H1 (cell line): ENCODE data around the gene UBE4A. TPM values are rescaled to one million over a fixed set of nuclear protein-coding genes. Genes with fewer than 3 reads are reported as not detected.

Source experiments
- CTCF ChIA-PET: fragments of 300-600 bp; sonication (Branson Sonifier 250); formaldehyde crosslinking; loops from one replicate; lab custom pipeline; 2021; ENCODE audit not compliant: partially characterized antibody; lab: Charles Lee
- POLR2A ChIA-PET: fragments of 300-600 bp; sonication (Branson Sonifier 250); formaldehyde crosslinking; loops from one replicate; lab custom pipeline; 2021; ENCODE audit warnings: inconsistent platforms; ENCODE audit not compliant: partially characterized antibody; lab: Charles Lee
- DNase-seq, 2 experiments: peaks; one replicate each; pipeline versions ENCODE4 v3.0.0 to v3.0.0-alpha.2; 2010 to 2022; ENCODE audit warnings: low spot score in 2 of 2, low read depth in 1 of 2, mixed read lengths in 1 of 2
- FAIRE-seq: peaks from 2 replicates; lab custom pipeline; 2011; peaks lifted over from hg19 to GRCh38; lab: Jason Lieb, UNC
- H2AFZ ChIP-seq: 2 replicates; pipeline ENCODE4 v1.8.1; 2012; ENCODE audit warnings: low read length, inconsistent platforms
- H2AK5ac ChIP-seq: 2 replicates; pipeline ENCODE4 v1.6.1; 2013; ENCODE audit warnings: low read depth, low read length
- H2BK120ac ChIP-seq: replicated peaks from 2 replicates; pipeline ENCODE3; 2013; ENCODE audit warnings: low read depth, low read length, inconsistent platforms
- H2BK12ac ChIP-seq: 2 replicates; pipeline ENCODE4 v1.6.1; 2013; ENCODE audit warnings: low read depth, low read length
- H2BK15ac ChIP-seq: 2 replicates; pipeline ENCODE4 v1.6.1; 2013; ENCODE audit warnings: low read length
- H2BK20ac ChIP-seq: 2 replicates; pipeline ENCODE4 v1.6.1; 2013; ENCODE audit warnings: low read length
- H2BK5ac ChIP-seq: 2 replicates; pipeline ENCODE4 v1.6.1; 2013; ENCODE audit warnings: low read depth, low read length
- H3K14ac ChIP-seq: 2 replicates; pipeline ENCODE4 v1.6.1; 2013; ENCODE audit warnings: inconsistent platforms; ENCODE audit not compliant: insufficient read length
- H3K18ac ChIP-seq: 2 replicates; pipeline ENCODE4 v1.6.1; 2013; ENCODE audit warnings: low read length; ENCODE audit errors: extremely low read depth
- H3K23ac ChIP-seq: 2 replicates; pipeline ENCODE4 v1.6.1; 2013; ENCODE audit warnings: inconsistent platforms; ENCODE audit not compliant: insufficient read length
- H3K23me2 ChIP-seq: 2 replicates; pipeline ENCODE4 v1.6.1; 2013; ENCODE audit warnings: low read depth, low read length
- H3K27ac ChIP-seq: 2 replicates; pipeline ENCODE4 v1.6.1; 2011; ENCODE audit warnings: low read depth, low read length, inconsistent platforms
- H3K27me3 ChIP-seq, 4 experiments: replicated peaks in 1 of 4; 1 replicate in 1 of 4; 2 replicates in 3 of 4; pipeline versions ENCODE4 v1.6.1 to v1.8.1; 2011 to 2013; ENCODE audit warnings: low read length in 3 of 4, mild to moderate bottlenecking in 3 of 4, inconsistent platforms in 2 of 4, mixed read lengths in 2 of 4, moderate library complexity in 1 of 4; ENCODE audit not compliant: control insufficient read depth in 3 of 4, insufficient read depth in 3 of 4; ENCODE audit errors: extremely low read depth in 1 of 4
- H3K36me3 ChIP-seq, 4 experiments: 2 replicates each; pipeline versions ENCODE4 v1.6.1 to v1.8.1; 2011 to 2013; ENCODE audit warnings: mild to moderate bottlenecking in 4 of 4, low read length in 3 of 4, moderate library complexity in 2 of 4, control low read depth in 1 of 4, inconsistent platforms in 1 of 4; ENCODE audit not compliant: insufficient read depth in 4 of 4, control insufficient read depth in 2 of 4
- H3K4ac ChIP-seq: replicated peaks from 2 replicates; pipeline ENCODE3; 2013; ENCODE audit warnings: low read length, low read depth, mixed read lengths, inconsistent platforms; ENCODE audit not compliant: insufficient read length
- H3K4me1 ChIP-seq, 4 experiments: replicated peaks in 1 of 4; 1 replicate in 1 of 4; 2 replicates in 3 of 4; pipeline versions ENCODE4 v1.6.1 to v1.8.1; 2011 to 2013; ENCODE audit warnings: low read length in 3 of 4, inconsistent platforms in 2 of 4, mixed read lengths in 1 of 4; ENCODE audit not compliant: insufficient read depth in 4 of 4, control insufficient read depth in 3 of 4
- H3K4me2 ChIP-seq, 2 experiments: 2 replicates each; pipeline versions ENCODE4 v1.6.1 to v1.8.1; 2011 to 2013; ENCODE audit warnings: low read depth in 2 of 2, low read length in 2 of 2, control low read depth in 1 of 2, inconsistent platforms in 1 of 2, mild to moderate bottlenecking in 1 of 2; ENCODE audit not compliant: insufficient read depth in 1 of 2
- H3K4me3 ChIP-seq, 4 experiments: fragments of 200-600, 300-600 bp in 1 of 4; sonication (generic), shearing (Covaris generic), sonication (Bioruptor Twin) in 1 of 4; 2 replicates each; pipeline versions ENCODE4 v1.5.1 to v1.8.1; 2011 to 2016; ENCODE audit warnings: low read length in 4 of 4, low read depth in 3 of 4, control low read depth in 2 of 4, inconsistent platforms in 2 of 4, mild to moderate bottlenecking in 2 of 4, mixed read lengths in 1 of 4, moderate library complexity in 1 of 4; ENCODE audit not compliant: insufficient read depth in 2 of 4; ENCODE audit errors: extremely low read depth in 1 of 4
- H3K56ac ChIP-seq: replicated peaks from 2 replicates; pipeline ENCODE3; 2013; ENCODE audit warnings: low read depth, mild to moderate bottlenecking, mixed read lengths, low read length, inconsistent platforms; ENCODE audit not compliant: insufficient read length
- H3K79me1 ChIP-seq: 2 replicates; pipeline ENCODE4 v1.6.1; 2013; ENCODE audit warnings: low read depth, low read length, control low read depth
- H3K79me2 ChIP-seq, 2 experiments: 2 replicates each; pipeline versions ENCODE4 v1.6.1 to v1.8.1; 2012 to 2013; ENCODE audit warnings: low read length in 2 of 2, mild to moderate bottlenecking in 2 of 2, inconsistent platforms in 1 of 2; ENCODE audit not compliant: insufficient read depth in 2 of 2, control insufficient read depth in 1 of 2
- H3K9ac ChIP-seq, 4 experiments: replicated peaks in 1 of 4; 1 replicate in 1 of 4; 2 replicates in 3 of 4; pipeline versions ENCODE4 v1.6.1 to v1.8.1; 2011 to 2013; ENCODE audit warnings: low read depth in 3 of 4, low read length in 3 of 4, control low read depth in 2 of 4, mild to moderate bottlenecking in 2 of 4, moderate library complexity in 2 of 4, inconsistent platforms in 1 of 4; ENCODE audit errors: extremely low read depth in 1 of 4
- H3K9me3 ChIP-seq, 2 experiments: 2 replicates each; pipeline versions ENCODE4 v1.6.1 to v1.8.1; 2012 to 2013; ENCODE audit warnings: mild to moderate bottlenecking in 2 of 2, moderate library complexity in 2 of 2, control low read depth in 1 of 2, inconsistent platforms in 1 of 2, low read depth in 1 of 2, low read length in 1 of 2, mixed read lengths in 1 of 2; ENCODE audit not compliant: insufficient read depth in 2 of 2
- H4K20me1 ChIP-seq, 2 experiments: replicated peaks in 1 of 2; 2 replicates each; pipeline versions ENCODE3 to v1.8.1; 2011 to 2013; ENCODE audit warnings: inconsistent platforms in 2 of 2, low read length in 2 of 2, mild to moderate bottlenecking in 1 of 2; ENCODE audit not compliant: insufficient read depth in 2 of 2, control insufficient read depth in 1 of 2
- H4K5ac ChIP-seq: 2 replicates; pipeline ENCODE4 v1.6.1; 2013; ENCODE audit warnings: low read length, low read depth, mixed read lengths, inconsistent platforms; ENCODE audit not compliant: insufficient read length
- H4K8ac ChIP-seq: 2 replicates; pipeline ENCODE4 v1.8.0; 2013; ENCODE audit warnings: mild to moderate bottlenecking, moderate library complexity, low read length, inconsistent platforms; ENCODE audit not compliant: insufficient read depth; ENCODE audit errors: extremely low read depth
- H4K91ac ChIP-seq: replicated peaks from 2 replicates; pipeline ENCODE3; 2013; ENCODE audit warnings: low read length, mixed read lengths, inconsistent platforms; ENCODE audit not compliant: insufficient read length
- POLR2A ChIP-seq, 2 experiments: IDR thresholded peaks; 1 replicate in 1 of 2; 2 replicates in 1 of 2; pipeline ENCODE4 v1.6.1; 2011; ENCODE audit warnings: low read depth in 2 of 2, low read length in 2 of 2, mild to moderate bottlenecking in 2 of 2; ENCODE audit errors: control extremely low read depth in 1 of 2
- TAF7 ChIP-seq: optimal IDR thresholded peaks from 2 replicates; pipeline ENCODE3; 2011; ENCODE audit warnings: low read depth, mild to moderate bottlenecking, inconsistent platforms, low read length, moderate library complexity, borderline replicate concordance
- WGBS, 2 experiments: shearing (Covaris generic) in 1 of 2; methylation state at CpG; one replicate each; pipeline versions ENCODE4 v1.1.6 to v1.1.7; 2013 to 2015; ENCODE audit warnings: low lambda C conversion rate in 2 of 2, mixed read lengths in 2 of 2, inconsistent platforms in 1 of 2, low coverage in 1 of 2, missing lambda C conversion rate in 1 of 2; ENCODE audit not compliant: insufficient replicate concordance in 2 of 2, insufficient coverage in 1 of 2, insufficient read length in 1 of 2; ENCODE audit errors: extremely low coverage in 1 of 2, missing lambda C conversion rate in 1 of 2; 5-methylcytosine and 5-hydroxymethylcytosine counted together
- polyA plus RNA-seq, 7 experiments: library from polyadenylated mRNA; depleted of rRNA in 3 of 7; stranded (reverse) in 5 of 7; unstranded in 2 of 7; fragments of >200 nt in 5 of 7; fragments of 200-250 nt in 2 of 7; gene quantifications; 1 replicate in 5 of 7; 2 replicates in 1 of 7; 4 replicates in 1 of 7; pipeline versions ENCODE4 v1.2.1 to v1.2.3, GENCODE V29; 2011 to 2013; ENCODE audit warnings: missing spikeins in 2 of 7, mixed read lengths in 2 of 7
- total RNA-seq: library from RNA; stranded (reverse); fragmentation: NEBNext Ultra II Directional; extraction: Animal tissue kit (Norgen Biotek cat#: 25700); gene quantifications from 2 replicates; pipeline ENCODE4 v1.2.1, GENCODE V29; 2021
- TF ChIP-seq, protein P1 (sequence below): IDR thresholded peaks from 2 replicates; pipeline ENCODE4 v1.6.1; 2011; ENCODE audit warnings: low read length, improper control_type of control experiment

UBE4A gene
- total and polyA plus RNA-seq, 2 of the 8 experiments (the other 6 are each of a cell fraction or from before 2014, with no cell fraction given) = 11.3 to 34.5 TPM

DNA sequence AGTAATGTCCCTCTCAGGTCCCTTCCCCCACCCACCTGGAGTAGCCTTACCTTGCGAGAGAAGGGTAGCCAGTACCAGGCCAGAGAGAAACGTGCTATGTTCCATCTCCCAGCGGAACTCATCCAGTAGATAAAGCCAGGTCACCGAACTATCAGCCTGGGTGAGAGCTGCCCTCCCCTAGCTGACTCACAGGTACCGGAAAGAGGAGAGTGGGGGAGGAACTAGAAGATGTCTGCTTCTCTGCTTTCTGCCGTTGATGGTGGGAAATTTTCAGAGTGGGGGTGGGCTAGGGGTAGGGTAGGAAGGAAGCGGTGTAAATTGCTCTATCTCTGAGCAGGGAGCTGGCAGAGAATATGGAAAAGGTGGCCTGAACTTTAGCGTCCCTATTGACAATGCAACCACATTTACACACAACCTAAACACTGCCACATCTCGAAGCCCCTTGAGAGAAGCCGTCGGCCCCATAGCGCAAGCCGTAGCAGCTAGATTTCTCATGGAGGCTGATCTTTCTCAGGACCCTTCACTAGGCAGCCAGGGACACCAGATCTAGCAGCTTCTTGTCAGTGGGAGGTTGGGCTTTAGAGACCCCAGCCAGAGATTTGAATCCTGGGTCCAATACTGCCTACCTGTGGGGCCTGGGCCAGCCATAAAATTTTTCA, 16.8 kb upstream of the UBE4A start, which contains the start of gene CD3D:
TSS of gene CD3D (minus strand) at position 203 of the 659 bp plus-strand sequence. CDS start at position 105, 98 bp downstream.
- Histone ChIP-seq H2AK5ac (no peak within 1 kb of the TSS), H3K18ac (no peak within 1 kb of the TSS), H3K4me3 (no peak within 1 kb of the TSS), H4K91ac (no peak within 1 kb of the TSS), H3K4me2 (no peak within 1 kb of the TSS), H3K56ac (no peak within 1 kb of the TSS), H3K27ac (no peak within 1 kb of the TSS), H2BK15ac (no peak within 1 kb of the TSS), H4K20me1 (no peaks in the 10 kb centered on the region), H3K23ac (no peak within 1 kb of the TSS), H2BK5ac (no peak within 1 kb of the TSS), H4K8ac (peak within 1 kb of the TSS; percentile 81), H3K23me2 (no peaks in the 10 kb centered on the region; the same call in 1 of the 2 replicates), H2BK120ac (no peak within 1 kb of the TSS), H3K79me1 (no peaks in the 10 kb centered on the region; the same call in 1 of the 2 replicates), H3K79me2 (no peaks in the 10 kb centered on the region), H3K27me3 (no peaks in the 10 kb centered on the region; a peak in 1 of 7 replicates), H2BK20ac (0 out of 2 replicates have a peak within 1 kb of the TSS, but pooled peaks have one; percentile 32), H3K4me1 (no peaks in the 10 kb centered on the region), H3K9me3 (no peaks in the 10 kb centered on the region), H3K36me3 (no peaks in the 10 kb centered on the region), H4K5ac (no peak within 1 kb of the TSS), H3K9ac (no peak within 1 kb of the TSS), H3K4ac (no peak within 1 kb of the TSS), H2AFZ (no peak within 1 kb of the TSS; the same call in 1 of the 2 replicates), H3K14ac (no peak within 1 kb of the TSS), H2BK12ac (no peak within 1 kb of the TSS)
- ChIA-PET POLR2A (no interaction called here), CTCF (interaction anchor here (1.1 to 4.9 kb wide), 2 partner anchors 10 to 47 kb away, joined by 3 to 24 read pairs; no protein-coding TSS in a partner anchor)
- TF ChIP-seq TAF7 (no peak), POLR2A (IDR thresholded peaks at IDR 0.05; ENCODE audit: control extremely low read depth in 1 of 2, low read depth in 2 of 2, low read length in 2 of 2) (no peak)
- TF ChIP-seq, protein P1, sequence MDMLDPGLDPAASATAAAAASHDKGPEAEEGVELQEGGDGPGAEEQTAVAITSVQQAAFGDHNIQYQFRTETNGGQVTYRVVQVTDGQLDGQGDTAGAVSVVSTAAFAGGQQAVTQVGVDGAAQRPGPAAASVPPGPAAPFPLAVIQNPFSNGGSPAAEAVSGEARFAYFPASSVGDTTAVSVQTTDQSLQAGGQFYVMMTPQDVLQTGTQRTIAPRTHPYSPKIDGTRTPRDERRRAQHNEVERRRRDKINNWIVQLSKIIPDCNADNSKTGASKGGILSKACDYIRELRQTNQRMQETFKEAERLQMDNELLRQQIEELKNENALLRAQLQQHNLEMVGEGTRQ = no peak
- no peak for DNase-seq
- FAIRE-seq = no peak
- WGBS, 2 experiments = 91% methylated on average over 13 of the region's 13 CpGs; no CpG with 5 or more reads in 1 of the 2 experiments
